Middle frontal gyrus (tissue), 1 donor: ENCODE data around the gene STRIP2.
"Not testable (repeated sequence)": the region's sequence is repeated elsewhere in the genome, so short reads cannot be mapped to it uniquely, and the experiment has no call there.

ENCODE experiments used
- DNase-seq: peaks from one replicate; pipeline ENCODE4 v3.0.0-alpha.2; 2015; ENCODE audit warnings: low spot score; ENCODE audit errors: extremely low spot score

Gene STRIP2

GRCh38 chr7:129453510-129454248 lies 19.4 kb downstream of the STRIP2 start:
- DNase-seq: no peak

- DNase-seq: no peak
These were observed 20.0 kb downstream of the STRIP2 start for GRCh38 chr7:129454249-129454551.

- no peak for DNase-seq
These were observed 22.2 kb downstream of the STRIP2 start for GRCh38 chr7:129456421-129456820.

GRCh38 chr7:129457101-129457500 lies 22.9 kb downstream of the STRIP2 start:
- DNase-seq: no peak

GRCh38 chr7:129458171-129458570 lies 23.9 kb downstream of the STRIP2 start:
- no peak for DNase-seq

- no peak for DNase-seq
These were observed 27.6 kb downstream of the STRIP2 start for GRCh38 chr7:129461809-129462208.

GRCh38 chr7:129462420-129462819 lies 28.2 kb downstream of the STRIP2 start:
- DNase-seq: no peak

- DNase-seq: no peak
These were observed 30.0 kb downstream of the STRIP2 start for GRCh38 chr7:129464194-129464593.

- DNase-seq: no peak
These were observed 30.8 kb downstream of the STRIP2 start for GRCh38 chr7:129465080-129465479.

- no peak for DNase-seq
These were observed 32.6 kb downstream of the STRIP2 start for GRCh38 chr7:129466796-129467195.

GRCh38 chr7:129468087-129468486 lies 33.9 kb downstream of the STRIP2 start:
- no peak for DNase-seq

GRCh38 chr7:129468547-129468946 lies 34.3 kb downstream of the STRIP2 start:
- DNase-seq: no peak

- DNase-seq: no peak
These were observed 35.7 kb downstream of the STRIP2 start for GRCh38 chr7:129469930-129470329.

GRCh38 chr7:129470411-129470810 lies 36.2 kb downstream of the STRIP2 start:
- DNase-seq: no peak

GRCh38 chr7:129471402-129471827 lies 37.2 kb downstream of the STRIP2 start:
- DNase-seq: no peak

GRCh38 chr7:129475931-129476330 lies 41.7 kb downstream of the STRIP2 start:
- not testable (repeated sequence) for DNase-seq

- DNase-seq: not testable (repeated sequence)
These were observed 42.2 kb downstream of the STRIP2 start for GRCh38 chr7:129476398-129476797.

- no peak for DNase-seq
These were observed 45.6 kb downstream of the STRIP2 start for GRCh38 chr7:129479831-129480230.

- DNase-seq: no peak
These were observed 46.6 kb downstream of the STRIP2 start for GRCh38 chr7:129480674-129481363.

- DNase-seq: not testable (repeated sequence)
These were observed 47.1 kb downstream of the STRIP2 start for GRCh38 chr7:129481376-129481775.

- DNase-seq: no peak
These were observed 48.5 kb downstream of the STRIP2 start for GRCh38 chr7:129482781-129483180.

GRCh38 chr7:129489491-129489890 lies 55.3 kb downstream of the STRIP2 start:
- DNase-seq: no peak

GRCh38 chr7:129492391-129492790 lies 58.2 kb downstream of the STRIP2 start:
- DNase-seq: no peak
